Ishikawa (cell line): ENCODE measurements around the gene CACNB4.

Experiments used
- CEBPB ChIP-seq: IDR thresholded peaks from 2 replicates; pipeline ENCODE4 v1.6.1; 2012
- CREB1 ChIP-seq: IDR thresholded peaks from 2 replicates; pipeline ENCODE4 v1.6.1; 2012; ENCODE audit warnings: low read depth
- EGR1 ChIP-seq: IDR thresholded peaks from 2 replicates; pipeline ENCODE4 v1.6.1; 2012
- EP300 ChIP-seq: IDR thresholded peaks from 2 replicates; pipeline ENCODE4 v1.6.1; 2012; ENCODE audit warnings: borderline replicate concordance
- FOXM1 ChIP-seq: IDR thresholded peaks from 2 replicates; pipeline ENCODE4 v1.6.1; 2012; ENCODE audit warnings: low read depth, borderline replicate concordance
- MAX ChIP-seq: IDR thresholded peaks from 2 replicates; pipeline ENCODE4 v1.6.1; 2012
- NFIC ChIP-seq: IDR thresholded peaks from 2 replicates; pipeline ENCODE4 v1.6.1; 2012
- RAD21 ChIP-seq: IDR thresholded peaks from 2 replicates; pipeline ENCODE4 v1.6.1; 2012; ENCODE audit warnings: low read depth
- TAF1 ChIP-seq: IDR thresholded peaks from 2 replicates; pipeline ENCODE4 v1.6.1; 2012; ENCODE audit warnings: low read depth, mild to moderate bottlenecking
- TEAD4 ChIP-seq: IDR thresholded peaks from 2 replicates; pipeline ENCODE4 v1.6.1; 2012

GRCh38 chr2:152126664-152127063 is 27.8 kb upstream of the CACNB4 start:
- TF ChIP-seq TAF1: no peak
- no peak for TF ChIP-seq FOXM1
- TF ChIP-seq EP300: no peak
- no peak for TF ChIP-seq NFIC
- TF ChIP-seq CREB1: no peak
- TF ChIP-seq EGR1: no peak
- TF ChIP-seq CEBPB: no peak
- no peak for TF ChIP-seq RAD21
- TF ChIP-seq MAX: no peak
- no peak for TF ChIP-seq TEAD4
